Stimulated activated CD4-positive, alpha-beta T cell treated with anti-CD3 and anti-CD28 coated beads, TNF-alpha, amount 100 ng/mL, for 1 hour (primary cell): ENCODE results near the gene FXR2.
A peak's percentile ranks its signal among the peaks of the same experiment; 100 is the strongest.

Experiments used
- DNase-seq, 3 donors: peaks; one replicate each; pipeline ENCODE4 v3.0.0-alpha.2; 2020; ENCODE audit warnings: low read depth in 3 of 3, low spot score in 1 of 3

Gene FXR2

GRCh38 chr17:7573324-7574080 lies 41.2 kb downstream of the FXR2 start:
- DNase-seq: peak; percentile 76 to 84 (median 83)

GRCh38 chr17:7572588-7573323 lies 41.9 kb downstream of the FXR2 start:
- DNase-seq: peak; percentile 99 to 100 (median 100)

- no peak for DNase-seq
Measured at GRCh38 chr17:7572338-7572587, 42.4 kb downstream of the FXR2 start.

GRCh38 chr17:7570351-7570750 lies 44.3 kb downstream of the FXR2 start:
- no peak for DNase-seq

GRCh38 chr17:7569571-7569970 lies 45.1 kb downstream of the FXR2 start:
- DNase-seq: no peak

- no peak for DNase-seq
Measured at GRCh38 chr17:7563115-7563869, 51.4 kb downstream of the FXR2 start.

- no peak for DNase-seq
Measured at GRCh38 chr17:7562208-7562605, 52.5 kb downstream of the FXR2 start.

GRCh38 chr17:7561589-7562207 lies 53.0 kb downstream of the FXR2 start, which contains the start of gene SENP3:
Gene SENP3 (plus strand): TSS chr17:7561919. CDS start chr17:7563077, 1,158 bp downstream.
- DNase-seq: peak; percentile 79 to 87 (median 82)

GRCh38 chr17:7561028-7561575 lies 53.6 kb downstream of the FXR2 start:
- DNase-seq: peak; percentile 64 to 78 (median 65)

GRCh38 chr17:7560172-7561027 lies 54.3 kb downstream of the FXR2 start:
- DNase-seq: no peak

GRCh38 chr17:7559320-7560171 lies 55.2 kb downstream of the FXR2 start:
- no peak for DNase-seq

- no peak for DNase-seq
Measured at GRCh38 chr17:7558544-7559319, 56.0 kb downstream of the FXR2 start, which contains the start of gene TNFSF13. Gene TNFSF13 (plus strand): TSS chr17:7558750. CDS start chr17:7559040, 290 bp downstream.

GRCh38 chr17:7557775-7558543 lies 56.7 kb downstream of the FXR2 start:
- no peak for DNase-seq

- no peak for DNase-seq
Measured at GRCh38 chr17:7557147-7557764, 57.4 kb downstream of the FXR2 start.

GRCh38 chr17:7556627-7557026 lies 58.1 kb downstream of the FXR2 start:
- no peak for DNase-seq

- DNase-seq: no peak
Measured at GRCh38 chr17:7555320-7555948, 59.3 kb downstream of the FXR2 start.

- no peak for DNase-seq
Measured at GRCh38 chr17:7553356-7553755, 61.3 kb downstream of the FXR2 start.
